Prostate gland (tissue), 2 donors: ENCODE measurements around the gene NISCH. TPM values are rescaled to one million over a fixed set of nuclear protein-coding genes. Genes with fewer than 3 reads are reported as not detected.

Experiments
- DNase-seq: peaks from one replicate; pipeline ENCODE4 v3.0.0-alpha.2; 2019; ENCODE audit warnings: low spot score
- H3K27ac ChIP-seq, 2 donors: fragments of 200-600 bp; sonication (generic); 2 replicates each; pipeline ENCODE4 v1.5.1; 2017 to 2019
- H3K27me3 ChIP-seq: fragments of 200-600 bp; sonication (generic); replicated peaks from 2 replicates; pipeline ENCODE4 v1.5.1; 2019; ENCODE audit not compliant: insufficient read depth
- H3K36me3 ChIP-seq, 2 donors: fragments of 200-600 bp; sonication (generic); 1 replicate in 1 of 2; 2 replicates in 1 of 2; pipeline versions ENCODE4 v1.5.1 to v1.8.1; 2017 to 2019
- H3K4me1 ChIP-seq: fragments of 200-600 bp; sonication (generic); replicated peaks from 2 replicates; pipeline ENCODE4 v1.5.1; 2019
- H3K4me3 ChIP-seq, 2 donors: fragments of 200-600 bp; sonication (generic); 2 replicates each; pipeline ENCODE4 v1.5.1; 2017 to 2019
- H3K9me3 ChIP-seq: fragments of 200-600 bp; sonication (generic); 2 replicates; pipeline ENCODE4 v1.5.1; 2017
- POLR2A ChIP-seq: fragments of 450-650 bp; IDR thresholded peaks from one replicate; pipeline ENCODE4 v1.6.1; 2016; ENCODE audit warnings: antibody characterized with exemption, mild to moderate bottlenecking
- POLR2AphosphoS5 ChIP-seq: sonication (generic); formaldehyde crosslinking; IDR thresholded peaks from one replicate; pipeline ENCODE4 v1.6.1; 2017; ENCODE audit warnings: antibody characterized with exemption
- WGBS: methylation state at CpG from one replicate; pipeline ENCODE4 v1.1.5; 2018; 5-methylcytosine and 5-hydroxymethylcytosine counted together
- intact Hi-C: fragments of 100-400 bp; cut with DNase I; formaldehyde crosslinking; loops from one replicate; pipeline ENCODE4 v1.14.2; 2022
- total RNA-seq, 2 donors: library from RNA; depleted of rRNA; stranded (reverse); fragments of >200 nt; gene quantifications; one replicate each; pipeline ENCODE4 v1.1.0, GENCODE V29; 2016
- TF ChIP-seq, protein P1 (sequence below), 4 experiments: fragments of 200-600 bp in 2 of 4; fragments of 450-650 bp in 2 of 4; sonication (generic) in 2 of 4; IDR thresholded peaks; 1 replicate in 3 of 4; 2 replicates in 1 of 4; pipeline ENCODE4 v1.5.1; 2016 to 2019; ENCODE audit warnings: antibody characterized with exemption in 4 of 4, mild to moderate bottlenecking in 2 of 4, moderate library complexity in 2 of 4

The NISCH gene
- total RNA-seq, 2 donors from 2014 or later = 107 to 277 TPM

DNA sequence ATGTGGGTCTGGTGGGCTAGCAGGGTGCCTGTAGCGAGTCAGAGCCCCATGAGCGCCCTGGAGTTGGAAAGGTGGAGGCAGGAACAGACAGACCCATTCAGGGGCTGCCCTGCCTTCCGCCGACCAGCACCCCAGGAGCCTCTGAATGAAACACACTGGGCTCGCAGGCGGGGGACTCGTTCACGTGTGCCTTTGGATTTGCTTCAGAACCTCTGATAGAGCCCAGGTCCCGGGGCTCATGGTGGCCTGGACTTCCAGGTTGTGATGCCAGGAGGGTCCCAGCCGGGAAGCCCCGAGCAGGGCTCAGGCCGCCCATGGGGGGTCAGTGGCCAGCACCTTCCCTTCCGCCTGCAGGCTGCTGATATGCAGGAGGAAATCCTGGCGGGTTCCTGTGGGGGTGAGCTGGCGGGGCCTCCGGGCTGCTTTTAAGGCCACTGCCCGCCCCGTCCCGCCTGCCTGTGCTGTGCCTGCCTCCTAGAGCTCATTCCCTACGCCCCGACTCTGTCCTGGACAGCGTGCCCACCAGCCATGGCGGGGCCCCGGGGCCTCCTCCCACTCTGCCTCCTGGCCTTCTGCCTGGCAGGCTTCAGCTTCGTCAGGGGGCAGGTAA lies 39.6 kb downstream of the NISCH start, which contains the start of gene STAB1:
Gene STAB1, plus strand, starts transcription at position 453 of the 610 bp plus-strand sequence. Its CDS starts 76 bp downstream, at position 529.
- WGBS = 56% methylated on average over 25 of the region's 25 CpGs
- DNase-seq = no peak

DNA sequence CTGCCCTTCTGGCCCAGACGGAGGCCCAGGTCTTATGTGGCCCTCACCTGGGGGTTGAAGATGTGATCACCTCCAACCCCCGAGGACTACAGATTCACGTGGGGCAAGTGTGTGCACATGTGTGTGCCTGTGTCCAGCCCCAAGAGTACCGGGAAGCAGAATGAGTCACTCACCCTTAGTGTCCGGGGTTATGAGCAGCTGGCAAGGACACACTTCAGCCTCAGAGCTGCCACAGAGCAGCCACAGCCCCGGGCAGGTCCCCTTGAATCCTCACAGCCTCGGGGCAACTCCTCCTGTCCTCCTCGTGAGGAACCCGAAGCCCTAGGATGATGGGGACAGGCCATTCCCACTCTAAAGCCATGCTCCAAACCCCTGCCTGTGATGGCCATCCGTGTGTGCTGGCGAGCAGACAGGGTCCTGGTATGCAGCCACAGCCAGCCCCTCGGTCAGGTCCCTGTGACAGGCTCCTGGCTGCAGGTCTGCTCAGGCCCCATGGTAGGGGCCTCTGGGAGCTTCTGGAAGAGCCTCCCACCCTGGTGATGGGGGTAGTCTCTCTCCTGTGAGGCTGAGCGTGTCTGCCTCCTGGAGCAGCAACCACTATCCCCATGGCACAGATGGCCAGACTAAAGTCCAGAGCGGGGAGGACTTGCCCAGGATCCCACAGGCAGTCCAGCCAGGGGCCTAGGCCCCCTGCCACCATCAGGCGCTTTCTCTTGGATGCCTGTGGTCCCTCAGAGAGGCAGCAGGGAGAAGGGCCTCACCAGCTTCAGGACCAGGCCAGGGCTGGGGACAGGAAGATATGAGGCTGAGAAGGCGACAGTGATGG lies 40.6 kb downstream of the NISCH start:
- Histone ChIP-seq H3K27ac (peak overlapping the region; percentile 44 to 50), H3K4me3 (peak overlapping the region; percentile 4 to 15), H3K9me3 (no peaks in the 10 kb centered on the region), H3K36me3 (peaks cover 15 to 16% of the 10 kb centered on the region in 2 donors), H3K4me1 (no peaks in the 10 kb centered on the region), H3K27me3 (no peaks in the 10 kb centered on the region)
- intact Hi-C loops = no loop called here
- no peak for DNase-seq
- TF ChIP-seq POLR2AphosphoS5 = no peak
- TF ChIP-seq, protein P1, sequence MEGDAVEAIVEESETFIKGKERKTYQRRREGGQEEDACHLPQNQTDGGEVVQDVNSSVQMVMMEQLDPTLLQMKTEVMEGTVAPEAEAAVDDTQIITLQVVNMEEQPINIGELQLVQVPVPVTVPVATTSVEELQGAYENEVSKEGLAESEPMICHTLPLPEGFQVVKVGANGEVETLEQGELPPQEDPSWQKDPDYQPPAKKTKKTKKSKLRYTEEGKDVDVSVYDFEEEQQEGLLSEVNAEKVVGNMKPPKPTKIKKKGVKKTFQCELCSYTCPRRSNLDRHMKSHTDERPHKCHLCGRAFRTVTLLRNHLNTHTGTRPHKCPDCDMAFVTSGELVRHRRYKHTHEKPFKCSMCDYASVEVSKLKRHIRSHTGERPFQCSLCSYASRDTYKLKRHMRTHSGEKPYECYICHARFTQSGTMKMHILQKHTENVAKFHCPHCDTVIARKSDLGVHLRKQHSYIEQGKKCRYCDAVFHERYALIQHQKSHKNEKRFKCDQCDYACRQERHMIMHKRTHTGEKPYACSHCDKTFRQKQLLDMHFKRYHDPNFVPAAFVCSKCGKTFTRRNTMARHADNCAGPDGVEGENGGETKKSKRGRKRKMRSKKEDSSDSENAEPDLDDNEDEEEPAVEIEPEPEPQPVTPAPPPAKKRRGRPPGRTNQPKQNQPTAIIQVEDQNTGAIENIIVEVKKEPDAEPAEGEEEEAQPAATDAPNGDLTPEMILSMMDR (IDR thresholded peaks at IDR 0.05) = no peak
- WGBS = 56% methylated on average over 16 of the region's 16 CpGs

More for the DNA sequence above, 39.6 kb downstream of the NISCH start, which contains the start of gene STAB1:
- H3K27ac ChIP-seq = peak within 1 kb of the TSS; percentile 44 to 50
- H3K4me1 ChIP-seq = no peaks in the 10 kb centered on the region
- TF ChIP-seq POLR2A (no peak), POLR2AphosphoS5 (no peak)
- TF ChIP-seq, protein P1 (IDR thresholded peaks at IDR 0.05) = no peak
- H3K4me3 ChIP-seq = peak within 1 kb of the TSS; percentile 4 to 15
- no peaks in the 10 kb centered on the region for H3K27me3 ChIP-seq
- intact Hi-C loops = no loop called here
- H3K9me3 ChIP-seq = no peaks in the 10 kb centered on the region
- H3K36me3 ChIP-seq = peaks cover 17 to 25% of the 10 kb centered on the region in 2 donors

DNA sequence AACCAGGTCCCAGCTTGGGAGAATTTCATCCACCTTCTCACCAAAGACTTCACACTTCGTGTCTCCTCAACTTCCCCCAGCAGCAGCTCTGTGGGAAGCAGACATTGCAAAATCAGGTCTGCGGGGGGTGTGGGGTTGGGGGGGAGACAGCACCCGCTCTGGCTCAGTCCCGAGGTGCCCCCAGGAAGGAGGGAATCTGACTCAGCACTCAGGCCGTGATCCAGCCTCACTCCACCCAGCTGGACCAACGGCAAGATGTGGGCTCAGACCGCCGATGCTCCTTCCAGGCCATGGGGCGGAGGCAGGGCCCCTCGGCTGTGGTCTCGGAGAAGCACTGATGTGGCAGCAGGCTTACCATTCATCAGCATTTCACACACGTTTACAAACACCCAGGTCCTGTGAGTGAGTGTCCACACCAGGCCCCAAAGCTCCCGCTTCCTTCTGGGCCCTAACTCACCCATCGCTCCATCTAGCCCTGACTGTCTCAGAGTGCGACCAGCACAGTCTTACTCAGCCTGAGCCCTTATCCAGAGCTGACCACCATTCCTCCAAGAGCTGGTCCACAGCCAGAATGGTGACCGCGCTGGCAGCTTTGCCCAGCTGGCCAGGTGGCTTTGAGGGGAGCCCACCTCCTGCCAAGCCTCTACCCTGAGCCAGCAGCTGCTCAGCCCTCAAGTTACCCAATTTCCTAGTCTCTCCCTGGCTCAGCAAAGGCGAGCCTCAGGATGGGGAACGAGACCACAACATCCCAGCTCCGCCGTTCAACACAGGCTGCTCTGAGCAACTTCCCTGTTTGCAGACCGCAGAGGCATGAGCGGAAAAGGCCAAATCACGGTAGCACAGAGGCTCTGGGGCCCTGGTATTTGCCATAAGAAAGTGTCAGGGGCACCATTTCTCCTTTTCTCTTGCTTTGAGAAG lies 43.0 kb downstream of the NISCH start:
- intact Hi-C loops = no loop called here
- H3K4me1 ChIP-seq = no peaks in the 10 kb centered on the region
- H3K36me3 ChIP-seq = no peaks in the 10 kb centered on the region
- no peaks in the 10 kb centered on the region for H3K9me3 ChIP-seq
- H3K27ac ChIP-seq = no peak overlapping the region
- 79% methylated on average over 22 of the region's 24 CpGs for WGBS
- DNase-seq = no peak
- TF ChIP-seq POLR2AphosphoS5 = no peak
- TF ChIP-seq, protein P1 (IDR thresholded peaks at IDR 0.05) = no peak
- no peak for TF ChIP-seq POLR2A
- H3K4me3 ChIP-seq = no peak overlapping the region
- no peaks in the 10 kb centered on the region for H3K27me3 ChIP-seq

DNA sequence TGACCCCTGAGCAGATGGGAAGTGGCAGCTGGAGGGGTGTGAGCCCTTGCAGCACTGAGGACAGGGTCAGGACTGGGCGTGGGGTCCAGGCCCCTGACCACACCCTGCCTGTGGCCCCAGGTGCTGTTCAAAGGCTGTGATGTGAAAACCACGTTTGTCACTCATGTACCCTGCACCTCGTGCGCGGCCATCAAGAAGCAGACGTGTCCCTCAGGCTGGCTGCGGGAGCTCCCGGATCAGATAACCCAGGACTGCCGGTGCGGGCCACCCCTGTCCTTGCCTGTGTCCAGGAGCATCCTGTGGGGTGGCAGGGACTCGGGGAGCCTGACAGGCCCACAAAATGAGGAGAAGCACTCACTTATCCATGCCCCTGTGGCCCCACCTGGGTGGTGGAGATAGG lies 45.6 kb downstream of the NISCH start:
- WGBS = 88% methylated on average over 11 of the region's 11 CpGs
- Histone ChIP-seq H3K9me3 (no peaks in the 10 kb centered on the region), H3K27me3 (no peaks in the 10 kb centered on the region), H3K27ac (no peak overlapping the region), H3K4me3 (no peak overlapping the region), H3K36me3 (no peaks in the 10 kb centered on the region), H3K4me1 (no peaks in the 10 kb centered on the region)
- intact Hi-C loops = no loop called here
- DNase-seq = no peak
- TF ChIP-seq, protein P1 (IDR thresholded peaks at IDR 0.05) = no peak
- TF ChIP-seq POLR2AphosphoS5 (no peak), POLR2A (no peak)
